Right renal pelvis (tissue), 4 donors: Measurements from ENCODE around the gene RASSF8. TPM values are rescaled to one million over a fixed set of nuclear protein-coding genes. Genes with fewer than 3 reads are reported as not detected.

Experiments used
- DNase-seq, 4 donors: peaks; one replicate each; pipeline ENCODE4 v3.0.0-alpha.2; 2013; ENCODE audit warnings: low read depth in 4 of 4, low spot score in 3 of 4, missing footprints in 1 of 4
- polyA plus RNA-seq, 4 donors: library from polyadenylated mRNA; unstranded; fragments of 120-200 nt; gene quantifications; one replicate each; pipeline ENCODE4 v1.2.1, GENCODE V29; 2013; ENCODE audit not compliant: insufficient read length in 4 of 4

RASSF8 gene, protein sequence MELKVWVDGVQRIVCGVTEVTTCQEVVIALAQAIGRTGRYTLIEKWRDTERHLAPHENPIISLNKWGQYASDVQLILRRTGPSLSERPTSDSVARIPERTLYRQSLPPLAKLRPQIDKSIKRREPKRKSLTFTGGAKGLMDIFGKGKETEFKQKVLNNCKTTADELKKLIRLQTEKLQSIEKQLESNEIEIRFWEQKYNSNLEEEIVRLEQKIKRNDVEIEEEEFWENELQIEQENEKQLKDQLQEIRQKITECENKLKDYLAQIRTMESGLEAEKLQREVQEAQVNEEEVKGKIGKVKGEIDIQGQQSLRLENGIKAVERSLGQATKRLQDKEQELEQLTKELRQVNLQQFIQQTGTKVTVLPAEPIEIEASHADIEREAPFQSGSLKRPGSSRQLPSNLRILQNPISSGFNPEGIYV
- polyA plus RNA-seq = 10 to 100 TPM; 59.5 to 85.8 (median 69.3) TPM

DNA sequence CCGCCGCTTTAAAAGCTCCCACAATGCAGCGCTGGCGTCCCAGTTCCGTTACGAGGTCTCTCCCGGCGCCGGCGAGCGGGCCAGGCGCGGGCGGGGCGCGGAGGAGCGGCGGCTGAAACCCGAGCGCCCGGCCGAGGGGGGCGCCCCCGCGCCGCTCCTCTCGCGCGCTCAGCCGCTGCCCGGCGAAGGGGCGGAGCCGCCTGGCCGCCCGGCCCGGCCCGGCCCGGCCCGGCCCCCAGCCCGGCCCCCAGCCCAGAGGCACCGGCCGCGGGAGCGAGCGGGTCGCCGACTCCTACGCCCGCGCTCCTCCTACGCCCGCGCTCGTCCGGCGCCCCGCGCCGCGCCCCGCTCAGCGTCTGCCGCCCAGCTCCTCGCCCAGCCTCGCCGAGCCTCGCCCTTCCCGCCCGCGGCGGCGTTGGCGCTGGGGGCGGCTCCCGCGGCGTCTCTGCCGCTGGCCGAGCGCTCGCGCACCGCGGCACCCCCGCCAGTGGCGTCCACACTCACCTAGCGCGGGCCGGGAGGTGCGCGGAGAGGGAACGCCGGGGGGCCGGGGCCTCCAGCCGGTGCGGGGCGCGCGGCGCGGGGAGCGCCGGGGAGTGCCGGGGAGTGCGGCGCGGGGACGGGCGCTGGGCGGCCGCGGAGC, at the start of gene RASSF8:
Gene RASSF8, plus strand, starts transcription at position 255 of the 643 bp plus-strand sequence. CDS start 96,662 bp downstream, outside the sequence.
- DNase-seq = peak; percentile 48 to 77 (median 66)

DNA sequence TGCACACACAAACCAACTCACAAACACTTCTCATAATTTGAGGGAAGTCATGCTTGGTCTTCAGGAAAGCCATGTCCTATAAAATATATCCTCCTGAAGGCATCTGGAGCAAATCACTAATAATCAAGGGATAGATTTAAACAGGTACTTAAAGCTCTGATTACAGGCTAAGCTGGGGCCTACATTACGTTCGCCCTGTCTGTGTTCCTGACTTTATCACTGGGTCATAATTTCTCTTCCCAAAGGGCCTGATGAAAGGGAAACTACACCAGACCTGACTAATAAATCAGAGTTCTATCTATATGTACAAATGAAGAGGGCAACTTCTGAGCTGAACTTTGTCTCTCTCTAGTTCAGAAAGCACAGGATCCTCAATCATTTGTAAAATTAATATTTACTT, 43.9 kb upstream of the RASSF8 start:
- DNase-seq = no peak

DNA sequence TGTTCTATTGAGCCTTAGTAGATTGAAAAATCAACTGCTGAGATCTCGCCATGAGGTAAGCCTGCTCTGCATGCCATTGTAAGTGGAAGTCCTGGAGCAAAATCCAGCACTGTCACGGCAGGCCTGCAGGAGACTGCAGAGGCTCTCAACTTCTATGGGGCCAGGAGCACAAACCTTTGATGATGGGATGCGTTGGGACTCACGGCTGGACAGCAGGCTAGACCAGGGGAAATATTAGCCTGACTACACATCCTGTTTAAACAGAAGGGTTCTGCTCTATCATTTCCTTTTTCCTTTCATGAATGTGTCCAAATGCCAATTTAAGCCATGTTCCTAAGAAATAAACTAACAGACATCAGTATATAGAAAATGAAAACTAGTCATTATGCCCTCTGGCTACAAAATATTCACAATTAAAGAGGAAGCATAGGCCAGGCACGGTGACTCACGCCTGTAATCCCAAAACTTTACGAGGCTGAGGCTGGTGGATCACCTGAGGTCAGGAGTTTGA, 33.9 kb upstream of the RASSF8 start:
- DNase-seq = no peak

DNA sequence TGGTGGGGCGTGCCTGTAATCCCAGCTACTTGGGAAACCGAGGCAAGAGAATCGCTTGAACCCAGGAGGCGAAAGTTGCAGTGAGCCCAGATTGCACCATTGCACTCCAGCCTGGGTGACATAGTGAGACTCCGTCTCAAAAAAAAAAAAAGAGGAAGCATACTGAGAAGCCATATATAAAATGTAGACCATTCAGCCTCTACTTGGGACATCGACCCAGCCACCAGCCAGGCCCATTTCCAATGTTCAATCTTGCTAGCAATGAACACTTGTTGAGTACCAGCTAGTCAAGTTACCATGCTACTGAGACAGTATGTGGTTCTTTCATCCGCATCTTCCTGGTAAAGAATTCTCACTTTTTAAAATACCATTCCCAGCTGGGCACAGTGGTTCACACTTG, 33.4 kb upstream of the RASSF8 start:
- DNase-seq = no peak

DNA sequence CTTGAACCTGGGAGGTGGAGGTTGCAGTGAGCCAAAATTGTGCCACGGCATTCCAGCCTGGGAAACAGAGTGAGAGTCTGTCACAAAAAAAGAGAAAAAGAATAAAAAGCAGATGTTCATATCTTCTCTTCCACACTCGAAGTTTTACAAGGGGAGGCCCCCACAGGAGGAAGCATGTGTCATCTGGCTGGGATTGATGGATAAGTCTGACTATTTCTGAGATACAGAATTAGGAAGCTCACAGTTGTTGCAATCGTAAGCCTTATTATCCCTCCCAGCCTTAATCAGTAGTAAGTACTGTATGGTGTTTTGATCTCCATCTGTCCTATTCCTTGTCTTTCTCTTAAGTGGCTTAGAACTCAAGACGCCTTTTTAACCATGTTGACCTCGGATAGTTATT, 31.9 kb upstream of the RASSF8 start:
- no peak for DNase-seq

DNA sequence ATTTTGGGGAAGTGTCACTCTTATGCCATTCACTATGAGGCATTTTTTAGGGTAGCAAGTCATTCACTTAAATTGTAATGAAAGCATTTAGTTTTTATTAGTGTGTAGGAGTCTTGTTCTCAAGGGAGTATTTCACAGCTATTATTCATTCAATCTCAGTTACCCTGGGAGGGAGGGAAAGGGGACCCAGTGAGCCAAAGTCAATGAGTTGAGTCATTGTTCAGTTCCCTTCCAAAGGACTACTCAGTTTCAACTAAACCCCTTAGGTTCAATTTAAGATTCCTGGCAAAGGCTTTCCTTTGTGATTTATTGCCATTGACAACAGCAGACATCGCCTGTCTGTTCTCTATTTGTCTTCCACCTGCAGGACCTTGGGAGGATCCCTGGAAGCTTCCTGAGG, 29.3 kb upstream of the RASSF8 start:
- DNase-seq = no peak

DNA sequence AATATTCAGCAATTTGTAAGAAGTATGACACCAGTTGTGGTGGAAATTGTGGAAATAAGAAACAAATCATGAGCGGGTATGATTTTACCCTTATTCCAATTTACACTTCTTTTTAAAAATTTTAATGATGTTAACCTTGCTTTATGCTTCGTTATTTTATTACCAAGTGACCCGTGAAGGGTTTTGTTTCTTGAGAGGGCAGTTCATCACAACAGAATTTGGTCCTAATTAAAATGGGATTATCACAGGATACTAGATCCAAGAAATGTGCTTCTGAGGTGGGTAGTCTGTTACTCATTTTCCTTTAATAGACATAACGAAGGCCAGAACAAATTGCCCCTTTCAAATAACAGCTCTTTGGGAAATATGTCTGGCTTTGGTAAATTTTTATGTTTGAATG, 25.5 kb upstream of the RASSF8 start:
- DNase-seq = no peak

DNA sequence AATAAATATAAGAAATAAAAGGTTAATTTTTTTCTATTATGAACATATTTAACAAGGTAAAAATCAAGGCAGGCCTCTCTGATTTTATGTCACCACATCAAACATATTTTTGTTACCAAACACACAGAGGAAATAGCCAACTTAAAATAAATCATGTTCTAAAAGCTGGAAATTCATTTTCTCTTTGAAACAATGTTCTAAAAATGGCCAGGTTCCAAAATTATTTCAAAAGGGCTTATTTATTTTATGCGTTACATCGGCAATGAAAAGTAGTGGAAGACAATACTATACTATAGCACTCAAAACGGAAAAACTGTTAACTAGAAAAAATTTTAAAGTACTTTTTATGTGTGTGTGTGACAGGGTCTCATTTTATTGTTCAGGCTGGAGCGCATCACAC, 24.0 kb upstream of the RASSF8 start:
- no peak for DNase-seq

DNA sequence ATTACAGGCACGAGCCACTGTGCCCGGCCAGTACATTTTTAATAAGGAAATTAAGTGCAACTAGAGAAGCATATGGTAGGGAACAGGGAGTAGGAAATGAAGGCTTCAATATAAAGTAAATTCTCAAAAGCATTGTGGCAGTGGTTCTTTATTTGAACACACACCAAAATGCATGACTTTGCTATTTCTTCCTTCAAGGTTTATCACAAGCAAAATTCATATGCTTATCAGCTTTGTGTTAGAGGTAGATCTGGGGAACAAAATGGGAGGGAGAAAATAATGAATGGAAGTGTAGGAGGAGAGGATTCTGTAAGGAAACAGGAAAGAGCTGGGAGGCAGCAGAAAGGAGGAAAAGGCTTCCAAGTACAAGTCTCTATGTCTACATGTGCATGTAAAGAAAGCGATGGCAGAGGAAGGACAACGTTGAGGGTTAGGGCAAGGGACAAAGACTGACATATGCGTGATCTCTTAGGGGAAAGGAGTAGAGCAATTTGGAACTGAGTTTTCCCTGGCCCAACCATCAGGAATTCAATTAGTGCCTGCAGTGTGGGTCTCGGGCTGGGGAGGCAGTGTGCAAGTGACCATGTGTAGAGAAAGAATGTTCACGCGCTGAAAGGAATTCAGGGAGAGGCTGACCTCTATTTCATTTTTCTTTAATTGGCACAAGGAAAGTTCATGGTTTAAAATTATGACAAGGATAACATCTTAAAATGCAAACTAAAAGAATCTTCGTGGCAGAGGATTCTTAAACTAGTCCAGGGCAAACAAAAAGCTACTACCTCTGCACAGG, 22.9 kb upstream of the RASSF8 start:
- DNase-seq = no peak

DNA sequence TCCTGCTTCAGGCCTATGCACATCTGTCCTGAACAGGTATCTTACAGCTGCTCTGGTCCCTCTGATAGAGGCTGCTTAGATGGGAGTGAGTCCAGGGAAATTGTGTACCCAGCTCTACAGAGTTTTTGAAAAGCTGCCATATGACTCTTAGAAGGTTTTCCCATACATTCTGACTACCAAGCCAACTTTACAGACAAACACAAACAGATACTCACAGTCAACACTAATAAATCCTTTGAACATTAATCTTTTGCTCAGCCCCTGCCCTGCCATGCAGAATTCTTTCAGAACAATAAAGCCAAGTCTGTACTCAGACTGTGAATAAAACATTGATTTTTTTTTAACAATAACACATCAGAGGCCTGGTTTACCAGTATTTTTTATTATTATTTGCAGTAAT, 21.4 kb upstream of the RASSF8 start:
- no peak for DNase-seq

DNA sequence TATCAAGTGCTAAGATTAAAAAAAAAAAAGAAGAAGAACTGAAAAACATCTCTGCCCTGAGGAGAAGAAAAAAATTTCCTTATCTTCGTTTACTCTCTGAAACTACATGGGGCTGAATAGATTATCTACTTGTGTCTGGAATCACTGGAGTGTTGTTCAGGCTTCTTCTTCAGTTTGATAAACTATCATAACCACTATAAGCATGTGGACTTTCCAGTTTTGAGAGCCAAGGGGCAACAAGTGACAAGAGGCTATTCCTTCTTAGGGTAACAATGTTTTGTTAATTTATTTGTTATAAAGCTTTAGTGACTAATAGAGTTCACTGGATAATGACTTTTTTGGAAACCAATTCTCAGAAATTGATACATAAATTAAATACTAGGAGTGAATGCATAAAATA, 19.9 kb upstream of the RASSF8 start:
- no peak for DNase-seq

DNA sequence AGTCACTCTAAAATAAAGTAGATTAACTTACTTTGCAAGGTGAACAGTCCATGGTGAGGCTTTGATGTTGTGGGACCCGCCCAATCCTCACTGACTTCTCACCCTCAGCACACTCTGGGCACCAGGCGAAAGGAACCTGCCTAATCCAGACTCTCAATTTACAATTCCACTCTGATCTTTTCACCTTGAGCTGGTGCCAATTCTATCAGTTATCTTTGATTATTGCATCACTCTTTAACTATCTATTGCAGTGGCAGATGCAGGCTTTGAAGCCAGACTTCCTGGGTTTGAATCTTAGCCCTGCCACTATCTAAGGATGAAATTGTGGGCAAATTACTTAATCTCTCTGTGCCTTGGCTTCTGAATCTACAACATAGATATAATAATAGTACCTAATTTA, 18.9 kb upstream of the RASSF8 start:
- no peak for DNase-seq

DNA sequence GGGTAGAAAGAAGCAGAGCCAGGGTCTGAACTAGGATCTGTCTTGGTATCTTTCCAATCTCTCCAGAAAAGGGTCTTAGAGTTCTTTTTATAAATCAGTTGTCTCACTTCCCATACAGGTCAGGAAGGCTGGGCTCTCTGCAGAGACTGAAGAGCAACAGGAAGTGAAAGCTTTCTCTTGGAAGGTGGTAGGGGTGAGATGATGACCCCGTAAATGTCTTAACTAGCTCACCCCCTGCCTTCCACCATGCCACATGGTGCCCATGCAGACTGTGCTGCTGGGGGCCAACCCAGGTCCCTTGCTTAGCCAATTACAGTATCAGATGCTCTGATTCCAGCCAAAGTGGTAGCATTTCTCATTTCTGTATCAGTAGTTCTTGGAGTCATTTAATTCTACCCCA, 17.6 kb upstream of the RASSF8 start:
- DNase-seq = no peak

DNA sequence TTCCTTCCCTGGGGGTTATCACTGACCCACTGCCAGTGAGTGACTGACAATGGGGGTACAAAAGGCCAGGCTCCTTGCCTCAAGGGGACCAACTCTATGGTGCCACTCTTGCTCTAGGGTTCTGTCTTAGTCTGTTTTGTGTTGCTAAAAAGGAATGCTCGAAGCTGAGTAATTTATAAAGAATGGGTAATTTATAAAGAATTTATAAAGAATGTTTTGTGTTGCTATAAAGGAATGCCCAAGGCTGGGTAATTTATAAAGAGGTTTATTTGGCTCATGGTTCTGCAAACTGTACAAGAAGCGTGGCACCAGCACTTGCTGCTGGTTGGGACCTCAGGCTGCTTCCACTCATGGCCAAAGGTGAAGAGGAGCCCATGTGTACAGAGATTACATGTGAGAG, 15.8 kb upstream of the RASSF8 start:
- DNase-seq = no peak

DNA sequence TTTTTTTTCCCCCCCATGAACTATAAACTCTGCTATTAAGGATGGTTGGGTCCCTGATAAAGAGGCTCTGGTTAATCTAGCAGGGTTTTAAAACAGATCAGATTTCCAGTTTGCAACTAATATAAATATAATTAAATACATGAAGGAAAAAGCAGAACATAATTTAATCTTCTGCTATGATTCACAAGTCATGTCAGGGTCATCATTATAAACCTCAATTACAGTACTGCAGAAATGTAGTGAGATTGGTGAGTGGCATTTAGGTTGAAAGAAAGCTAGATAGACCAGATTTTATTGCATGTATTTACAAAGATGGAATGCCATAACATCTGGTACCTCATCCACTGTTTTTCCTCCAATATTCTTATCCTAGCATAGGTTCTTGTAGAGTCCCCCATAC, 14.5 kb upstream of the RASSF8 start:
- DNase-seq = no peak

DNA sequence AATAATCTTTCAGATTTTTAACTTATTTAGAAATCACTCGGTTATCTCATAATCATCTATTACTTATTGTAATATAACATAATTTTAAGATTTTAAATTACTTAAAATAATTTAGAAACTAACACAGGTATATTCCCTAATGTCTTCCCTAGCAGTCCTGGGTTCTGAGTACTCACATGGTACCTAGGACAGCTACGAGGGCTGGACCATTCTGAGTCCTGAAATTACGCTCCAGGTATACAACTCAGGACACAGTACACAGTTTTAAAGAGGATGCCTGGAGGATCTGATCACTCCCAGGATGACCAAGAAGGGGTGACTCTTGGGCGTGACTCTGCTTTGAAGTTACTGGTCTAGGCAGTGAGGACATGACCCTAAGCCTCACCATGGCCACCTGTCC, 9.1 kb upstream of the RASSF8 start:
- DNase-seq = no peak

DNA sequence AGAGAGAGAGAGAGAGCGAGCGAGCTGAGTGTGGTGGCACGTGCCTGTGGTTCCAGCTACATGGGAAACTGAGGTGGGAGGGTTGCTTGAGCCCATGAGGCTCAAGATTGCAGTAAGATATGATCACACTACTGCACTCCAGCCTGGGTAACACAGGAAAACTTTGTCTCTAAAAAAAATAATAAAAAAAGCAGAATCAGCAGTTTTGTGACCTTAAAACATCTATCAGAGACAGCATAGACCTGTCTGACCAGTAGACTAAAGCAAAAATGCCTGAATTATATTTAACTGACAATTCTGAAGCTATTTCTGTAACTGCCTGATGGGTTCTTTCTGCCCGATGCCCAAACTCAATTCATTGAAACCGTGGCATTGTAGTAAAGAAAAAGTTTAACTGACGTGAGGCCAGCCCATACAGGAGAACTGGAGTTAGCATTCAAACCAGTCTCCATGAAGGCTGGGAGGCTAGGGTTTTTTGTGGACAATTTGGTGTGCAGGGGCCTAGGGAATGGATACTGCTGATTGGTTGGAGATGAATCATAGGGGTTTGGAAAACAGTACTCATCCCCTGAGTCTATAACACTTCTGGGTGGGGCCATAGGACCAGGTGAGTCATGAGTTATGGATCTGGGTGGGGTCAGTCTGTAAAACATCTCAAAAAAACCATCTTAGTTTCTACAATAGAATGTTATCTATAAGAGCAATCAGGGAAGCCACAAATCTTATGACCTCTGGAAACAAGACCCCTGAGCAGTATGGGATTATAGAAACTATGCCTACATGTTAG, 8.0 kb upstream of the RASSF8 start:
- DNase-seq = no peak

DNA sequence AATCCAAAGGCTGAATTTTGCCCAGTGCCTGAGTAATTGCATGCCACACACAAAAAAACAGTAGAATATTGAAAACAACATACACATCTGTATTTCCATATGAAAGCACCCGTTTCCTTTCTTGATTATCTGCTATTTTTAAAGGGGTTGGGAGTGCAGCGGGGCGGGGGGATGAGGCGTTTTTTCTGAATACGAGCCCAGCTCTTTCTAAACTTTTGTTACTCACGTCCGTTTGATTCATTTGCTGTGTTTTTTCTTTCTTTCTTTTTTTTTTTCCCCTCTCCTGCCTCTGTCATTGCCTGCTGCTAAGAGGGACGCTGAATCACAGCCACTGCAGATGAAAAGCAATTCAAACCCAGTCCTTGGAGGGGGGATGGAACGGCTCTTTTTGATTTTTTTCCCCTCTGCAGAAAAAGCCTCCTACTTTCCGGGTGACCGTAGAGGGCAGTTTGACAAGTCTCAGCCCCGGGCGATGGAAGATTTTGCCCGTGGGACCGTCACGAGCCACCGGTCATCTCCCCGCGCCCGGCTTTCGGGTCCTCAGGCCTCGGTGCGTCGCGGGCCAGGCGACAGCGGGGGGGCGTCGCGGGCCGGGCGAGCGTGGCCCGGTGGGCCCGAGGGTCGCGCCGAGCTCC, 572 bp upstream of the RASSF8 start:
- peak in 2 of 4 donors; percentile 45 to 51 for DNase-seq

DNA sequence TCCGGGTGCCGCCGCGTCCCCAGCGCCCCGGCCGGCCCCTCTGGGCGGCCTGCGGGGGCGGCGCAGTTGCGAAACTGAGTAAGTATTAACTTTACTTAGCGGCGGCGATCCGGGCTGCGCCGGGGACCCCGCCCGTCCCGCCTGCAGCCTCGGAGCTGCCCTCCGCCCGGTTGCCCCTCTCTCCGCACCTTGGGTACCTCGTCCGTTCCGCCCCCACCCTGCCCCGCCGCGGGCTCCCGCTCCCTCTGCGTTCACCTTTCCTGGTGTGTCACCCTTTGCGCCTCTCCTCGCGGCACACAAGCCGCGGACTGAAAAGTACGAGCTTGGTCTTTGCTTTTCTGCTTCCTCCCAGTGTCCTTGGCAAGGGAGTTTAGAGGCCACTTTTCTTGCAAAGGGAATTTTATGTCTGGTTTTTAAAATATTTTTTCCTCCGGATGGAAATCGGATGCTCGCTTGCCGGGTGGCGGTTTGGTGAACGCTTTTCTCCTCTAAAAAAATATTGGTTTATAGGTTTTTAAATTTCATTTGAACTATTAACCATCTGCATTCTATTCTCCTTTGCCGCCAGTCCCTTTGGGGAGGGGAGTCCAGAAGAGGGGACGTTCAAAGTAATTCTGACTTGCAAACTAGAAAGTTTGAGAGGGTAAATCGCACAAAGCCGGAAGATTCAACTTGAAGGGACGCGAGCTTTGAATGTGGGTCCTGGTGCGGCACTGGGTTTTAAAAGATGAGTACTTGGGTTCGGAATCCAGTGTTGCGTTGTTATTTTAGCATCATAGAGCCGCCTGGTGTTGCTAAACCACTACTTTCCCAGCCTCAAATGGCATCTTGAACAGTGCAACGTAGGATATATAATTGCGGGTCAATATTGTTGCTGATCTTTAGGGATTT, 834 bp downstream of the RASSF8 start:
- DNase-seq = peak in 2 of 4 donors; percentile 26 to 48
